Measurements from ENCODE around the gene CNIH1.

DNA sequence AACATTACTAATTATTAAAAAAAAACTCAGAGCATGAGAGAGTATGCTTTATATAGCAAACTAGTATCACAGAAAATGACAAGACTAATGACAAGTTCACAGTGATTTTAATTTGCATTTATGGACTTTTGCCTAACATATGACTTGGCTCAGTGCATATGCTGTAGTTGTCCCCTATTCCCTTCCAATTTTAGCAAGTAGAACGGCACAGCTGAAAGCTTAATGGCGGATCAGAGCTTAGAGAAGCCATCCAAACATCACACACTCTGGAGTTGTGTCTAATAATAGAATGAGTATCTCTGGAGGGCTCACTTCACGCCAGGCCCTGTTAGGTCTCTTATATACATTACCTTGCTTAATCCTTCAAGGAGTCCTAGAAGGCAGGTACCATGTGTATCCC, 13.3 kb downstream of the CNIH1 start:
- TF ChIP-seq, protein P1, sequence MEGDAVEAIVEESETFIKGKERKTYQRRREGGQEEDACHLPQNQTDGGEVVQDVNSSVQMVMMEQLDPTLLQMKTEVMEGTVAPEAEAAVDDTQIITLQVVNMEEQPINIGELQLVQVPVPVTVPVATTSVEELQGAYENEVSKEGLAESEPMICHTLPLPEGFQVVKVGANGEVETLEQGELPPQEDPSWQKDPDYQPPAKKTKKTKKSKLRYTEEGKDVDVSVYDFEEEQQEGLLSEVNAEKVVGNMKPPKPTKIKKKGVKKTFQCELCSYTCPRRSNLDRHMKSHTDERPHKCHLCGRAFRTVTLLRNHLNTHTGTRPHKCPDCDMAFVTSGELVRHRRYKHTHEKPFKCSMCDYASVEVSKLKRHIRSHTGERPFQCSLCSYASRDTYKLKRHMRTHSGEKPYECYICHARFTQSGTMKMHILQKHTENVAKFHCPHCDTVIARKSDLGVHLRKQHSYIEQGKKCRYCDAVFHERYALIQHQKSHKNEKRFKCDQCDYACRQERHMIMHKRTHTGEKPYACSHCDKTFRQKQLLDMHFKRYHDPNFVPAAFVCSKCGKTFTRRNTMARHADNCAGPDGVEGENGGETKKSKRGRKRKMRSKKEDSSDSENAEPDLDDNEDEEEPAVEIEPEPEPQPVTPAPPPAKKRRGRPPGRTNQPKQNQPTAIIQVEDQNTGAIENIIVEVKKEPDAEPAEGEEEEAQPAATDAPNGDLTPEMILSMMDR (conservative IDR thresholded peaks at IDR 0.05 in 1 of 2, IDR thresholded peaks at IDR 0.05 in 1 of 2; ENCODE audit: extremely low read depth in 1 of 2, insufficient read depth in 1 of 2, low read depth in 1 of 2, low read length in 2 of 2): no peak
- no peak for TF ChIP-seq EZH2 (IDR thresholded peaks at IDR 0.05; ENCODE audit: borderline replicate concordance, low read length)
